ENCODE results near the gene LDLRAD2. TPM values are rescaled to one million over a fixed set of nuclear protein-coding genes. Genes with fewer than 3 reads are reported as not detected.
A peak's percentile ranks its signal among the peaks of the same experiment; 100 is the strongest.
"Not testable (repeated sequence)": the region's sequence is repeated elsewhere in the genome, so short reads cannot be mapped to it uniquely, and the experiment has no call there.

The LDLRAD2 gene
- 0.32 TPM for total RNA-seq
- long read RNA-seq, partial matches to known transcripts = 0 of 1 reads
- long read RNA-seq, other reads (novel, unspliced or antisense) = 1 of 1 reads

- H3K36me3 ChIP-seq = no peaks in the 10 kb centered on the region
- H3K4me1 ChIP-seq = peaks cover 6% of the 10 kb centered on the region
- peaks cover 16% of the 10 kb centered on the region for H3K27me3 ChIP-seq (ENCODE audit: low read depth)
- DNase-seq (no peak), ATAC-seq (no peak)
- H3K4me3 ChIP-seq = no peak within 1 kb of the TSS
- H3K27ac ChIP-seq = no peak within 1 kb of the TSS
- TF ChIP-seq CTCF (IDR thresholded peaks at IDR 0.05) = no peak
- H3K9me3 ChIP-seq = no peaks in the 10 kb centered on the region
- intact Hi-C loops (cut with DNase I) = no loop called here
Observed at GRCh38 chr1:21811875-21812305, at the start of gene LDLRAD2. TSS of gene LDLRAD2 (plus strand) at chr1:21812265. CDS start at chr1:21812452, 187 bp downstream.

GRCh38 chr1:21763236-21763635, 48.8 kb upstream of the LDLRAD2 start:
- Histone ChIP-seq H3K27me3 (ENCODE audit: low read depth) (no peaks in the 10 kb centered on the region), H3K4me3 (no peak overlapping the region), H3K36me3 (no peaks in the 10 kb centered on the region), H3K9me3 (no peaks in the 10 kb centered on the region), H3K27ac (no peak overlapping the region), H3K4me1 (peaks cover 63% of the 10 kb centered on the region)
- intact Hi-C loops (cut with DNase I) = no loop called here
- no peak for TF ChIP-seq CTCF (IDR thresholded peaks at IDR 0.05)
- DNase-seq (no peak), ATAC-seq (peak in 1 of 2 donors; percentile 17)

- intact Hi-C loops (cut with DNase I) = no loop called here
- Histone ChIP-seq H3K4me3 (no peak overlapping the region), H3K9me3 (no peaks in the 10 kb centered on the region), H3K36me3 (no peaks in the 10 kb centered on the region), H3K27ac (no peak overlapping the region), H3K27me3 (ENCODE audit: low read depth) (no peaks in the 10 kb centered on the region), H3K4me1 (peaks cover 70% of the 10 kb centered on the region)
- TF ChIP-seq CTCF (IDR thresholded peaks at IDR 0.05) = no peak
- DNase-seq = no peak
- no peak for ATAC-seq
Observed at GRCh38 chr1:21763694-21764419, 48.2 kb upstream of the LDLRAD2 start.

- ATAC-seq = peak; percentile 61 to 74
- TF ChIP-seq CTCF (IDR thresholded peaks at IDR 0.05) = no peak
- Histone ChIP-seq H3K27me3 (ENCODE audit: low read depth) (no peaks in the 10 kb centered on the region), H3K4me3 (no peak overlapping the region), H3K36me3 (peaks cover 5% of the 10 kb centered on the region), H3K9me3 (no peaks in the 10 kb centered on the region), H3K27ac (peak overlapping the region; percentile 33), H3K4me1 (peaks cover 74% of the 10 kb centered on the region)
- DNase-seq = no peak
- intact Hi-C loops (cut with DNase I) = no loop called here
Observed at GRCh38 chr1:21764615-21765423, 47.2 kb upstream of the LDLRAD2 start.

GRCh38 chr1:21766210-21766609, 45.9 kb upstream of the LDLRAD2 start:
- TF ChIP-seq CTCF (IDR thresholded peaks at IDR 0.05) = no peak
- ATAC-seq (no peak), DNase-seq (no peak)
- intact Hi-C loops (cut with DNase I) = no loop called here
- no peaks in the 10 kb centered on the region for H3K27me3 ChIP-seq (ENCODE audit: low read depth)
- H3K4me1 ChIP-seq = peaks cover 71% of the 10 kb centered on the region
- H3K9me3 ChIP-seq = no peaks in the 10 kb centered on the region
- H3K36me3 ChIP-seq = peaks cover 5% of the 10 kb centered on the region
- H3K27ac ChIP-seq = no peak overlapping the region
- no peak overlapping the region for H3K4me3 ChIP-seq

- intact Hi-C loops (cut with DNase I); H3K27me3 ChIP-seq (ENCODE audit: low read depth); H3K4me3 ChIP-seq; H3K27ac ChIP-seq; DNase-seq; ATAC-seq; H3K36me3 ChIP-seq; H3K9me3 ChIP-seq: not testable (repeated sequence)
- peaks cover 71% of the 10 kb centered on the region for H3K4me1 ChIP-seq
Observed at GRCh38 chr1:21767106-21767505, 45.0 kb upstream of the LDLRAD2 start.

Data from lower lobe of right lung (tissue), 2 donors.